Measurements from ENCODE around the gene ASPM.

The ASPM gene

GRCh38 chr1:197129698-197130097, 16.8 kb downstream of the ASPM start:
- DNase-seq (ENCODE audit: insufficient read length, low spot score) (no peak), FAIRE-seq (peak; percentile 60)
- TF ChIP-seq, protein P1, sequence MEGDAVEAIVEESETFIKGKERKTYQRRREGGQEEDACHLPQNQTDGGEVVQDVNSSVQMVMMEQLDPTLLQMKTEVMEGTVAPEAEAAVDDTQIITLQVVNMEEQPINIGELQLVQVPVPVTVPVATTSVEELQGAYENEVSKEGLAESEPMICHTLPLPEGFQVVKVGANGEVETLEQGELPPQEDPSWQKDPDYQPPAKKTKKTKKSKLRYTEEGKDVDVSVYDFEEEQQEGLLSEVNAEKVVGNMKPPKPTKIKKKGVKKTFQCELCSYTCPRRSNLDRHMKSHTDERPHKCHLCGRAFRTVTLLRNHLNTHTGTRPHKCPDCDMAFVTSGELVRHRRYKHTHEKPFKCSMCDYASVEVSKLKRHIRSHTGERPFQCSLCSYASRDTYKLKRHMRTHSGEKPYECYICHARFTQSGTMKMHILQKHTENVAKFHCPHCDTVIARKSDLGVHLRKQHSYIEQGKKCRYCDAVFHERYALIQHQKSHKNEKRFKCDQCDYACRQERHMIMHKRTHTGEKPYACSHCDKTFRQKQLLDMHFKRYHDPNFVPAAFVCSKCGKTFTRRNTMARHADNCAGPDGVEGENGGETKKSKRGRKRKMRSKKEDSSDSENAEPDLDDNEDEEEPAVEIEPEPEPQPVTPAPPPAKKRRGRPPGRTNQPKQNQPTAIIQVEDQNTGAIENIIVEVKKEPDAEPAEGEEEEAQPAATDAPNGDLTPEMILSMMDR (IDR thresholded peaks at IDR 0.05; ENCODE audit: insufficient read depth, missing control alignments) = no peak

- FAIRE-seq (peak; percentile 46), DNase-seq (ENCODE audit: insufficient read length, low spot score) (no peak)
- TF ChIP-seq, protein P1 (IDR thresholded peaks at IDR 0.05; ENCODE audit: insufficient read depth, missing control alignments) = no peak
Observed at GRCh38 chr1:197127246-197127912, 19.1 kb downstream of the ASPM start.

DNA sequence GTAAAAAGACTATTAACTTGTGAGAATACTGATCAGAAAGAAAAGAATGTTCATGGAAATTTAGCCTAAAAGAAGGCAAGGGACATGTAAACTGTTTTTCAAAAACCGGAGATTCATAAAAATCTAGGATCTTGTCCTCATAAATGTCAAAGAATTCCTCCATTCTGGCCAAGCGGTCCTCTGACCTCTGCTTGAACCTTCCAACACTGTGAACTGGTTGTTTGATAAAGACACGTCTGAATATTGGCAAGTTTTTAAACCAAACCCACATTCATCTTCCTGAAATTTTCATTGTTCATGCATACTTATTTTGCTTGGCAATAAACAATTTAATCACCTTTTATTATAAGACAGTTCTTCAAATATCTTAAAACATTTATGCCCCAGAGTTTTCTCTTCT, 19.8 kb downstream of the ASPM start:
- TF ChIP-seq, protein P1 (IDR thresholded peaks at IDR 0.05; ENCODE audit: insufficient read depth, missing control alignments) = no peak
- FAIRE-seq (peak; percentile 56), DNase-seq (ENCODE audit: insufficient read length, low spot score) (no peak)

DNA sequence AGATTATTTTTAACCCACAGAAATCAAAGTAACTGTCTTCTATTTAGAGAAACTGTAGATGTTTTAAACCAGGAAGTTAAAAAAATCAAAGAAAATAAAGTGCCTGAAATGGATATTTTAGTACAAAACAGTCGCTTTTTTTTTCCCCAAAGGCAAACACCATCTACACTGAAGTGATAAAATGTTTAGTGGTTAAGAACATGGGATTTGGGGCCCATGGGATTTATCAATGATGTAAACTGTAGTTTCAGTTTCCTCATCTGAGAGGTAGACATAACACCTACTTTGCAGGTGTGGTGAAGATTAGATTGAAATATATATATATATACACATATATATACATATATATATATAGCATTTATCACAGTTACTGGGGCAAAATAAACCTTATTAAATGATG, 22.1 kb downstream of the ASPM start:
- TF ChIP-seq, protein P1 (IDR thresholded peaks at IDR 0.05; ENCODE audit: insufficient read depth, missing control alignments) = no peak
- DNase-seq (ENCODE audit: insufficient read length, low spot score) = no peak
- no peak for FAIRE-seq

- DNase-seq (ENCODE audit: insufficient read length, low spot score) (no peak), FAIRE-seq (no peak)
Observed at GRCh38 chr1:197116156-197116555, 30.3 kb downstream of the ASPM start.

GRCh38 chr1:197106869-197107268, 39.6 kb downstream of the ASPM start:
- TF ChIP-seq, protein P1 (IDR thresholded peaks at IDR 0.05; ENCODE audit: insufficient read depth, missing control alignments) = no peak
- DNase-seq (ENCODE audit: insufficient read length, low spot score) (no peak), FAIRE-seq (no peak)

More at GRCh38 chr1:197116156-197116555, 30.3 kb downstream of the ASPM start:
- TF ChIP-seq, protein P1 (IDR thresholded peaks at IDR 0.05; ENCODE audit: insufficient read depth, missing control alignments) = no peak

GRCh38 chr1:197103300-197103699, 43.2 kb downstream of the ASPM start:
- DNase-seq (ENCODE audit: insufficient read length, low spot score) = no peak
- no peak for FAIRE-seq
- TF ChIP-seq, protein P1 (IDR thresholded peaks at IDR 0.05; ENCODE audit: insufficient read depth, missing control alignments) = no peak
